HG03135 (cell line): Measurements from ENCODE around the gene AKR1C3.
"Not testable (repeated sequence)": the region's sequence is repeated elsewhere in the genome, so short reads cannot be mapped to it uniquely, and the experiment has no call there.

Experiments
- ATAC-seq: cut with Tn5 transposase; IDR thresholded peaks from one replicate; pipeline ENCODE4 v1.9.1; 2021; ENCODE audit warnings: mild to moderate bottlenecking, moderate library complexity; ENCODE audit not compliant: unreplicated experiment

Gene AKR1C3

GRCh38 chr10:5088703-5089261 lies 5.4 kb upstream of the AKR1C3 start:
- ATAC-seq = no peak

- ATAC-seq = no peak
Observed at GRCh38 chr10:5089865-5090264, 4.3 kb upstream of the AKR1C3 start.

- ATAC-seq = no peak
Observed at GRCh38 chr10:5090551-5090950, 3.7 kb upstream of the AKR1C3 start.

- ATAC-seq = no peak
Observed at GRCh38 chr10:5091196-5091595, 3.0 kb upstream of the AKR1C3 start.

GRCh38 chr10:5092375-5092774 lies 1.8 kb upstream of the AKR1C3 start:
- ATAC-seq = no peak

GRCh38 chr10:5092848-5093790 lies 1.1 kb upstream of the AKR1C3 start:
- no peak for ATAC-seq

GRCh38 chr10:5095687-5096086 lies 1.5 kb downstream of the AKR1C3 start:
- no peak for ATAC-seq

GRCh38 chr10:5096108-5096507 lies 1.9 kb downstream of the AKR1C3 start:
- ATAC-seq = no peak

- not testable (repeated sequence) for ATAC-seq
Observed at GRCh38 chr10:5102479-5102878, 8.3 kb downstream of the AKR1C3 start.

GRCh38 chr10:5103481-5103880 lies 9.3 kb downstream of the AKR1C3 start:
- ATAC-seq = no peak

- no peak for ATAC-seq
Observed at GRCh38 chr10:5105626-5106025, 11.4 kb downstream of the AKR1C3 start.

GRCh38 chr10:5106553-5106952 lies 12.3 kb downstream of the AKR1C3 start:
- no peak for ATAC-seq

- no peak for ATAC-seq
Observed at GRCh38 chr10:5107860-5108526, 13.8 kb downstream of the AKR1C3 start.

- no peak for ATAC-seq
Observed at GRCh38 chr10:5108658-5109416, 14.6 kb downstream of the AKR1C3 start.

GRCh38 chr10:5109861-5110260 lies 15.6 kb downstream of the AKR1C3 start:
- ATAC-seq = not testable (repeated sequence)

- ATAC-seq = no peak
Observed at GRCh38 chr10:5116621-5117020, 22.4 kb downstream of the AKR1C3 start.

GRCh38 chr10:5117026-5117425 lies 22.8 kb downstream of the AKR1C3 start:
- no peak for ATAC-seq

- not testable (repeated sequence) for ATAC-seq
Observed at GRCh38 chr10:5119997-5120396, 25.8 kb downstream of the AKR1C3 start.

GRCh38 chr10:5123886-5124285 lies 29.7 kb downstream of the AKR1C3 start:
- no peak for ATAC-seq

GRCh38 chr10:5125315-5126044 lies 31.3 kb downstream of the AKR1C3 start:
- no peak for ATAC-seq
